ENCODE measurements around the gene UBA3. TPM values are rescaled to one million over a fixed set of nuclear protein-coding genes. Genes with fewer than 3 reads are reported as not detected.
A peak's percentile ranks its signal among the peaks of the same experiment; 100 is the strongest.

UBA3 gene
- total and polyA plus RNA-seq, 2 of the 13 experiments (the other 11 are each of a cell fraction or from before 2014, with no cell fraction given) = 40.7 to 49.0 TPM

DNA sequence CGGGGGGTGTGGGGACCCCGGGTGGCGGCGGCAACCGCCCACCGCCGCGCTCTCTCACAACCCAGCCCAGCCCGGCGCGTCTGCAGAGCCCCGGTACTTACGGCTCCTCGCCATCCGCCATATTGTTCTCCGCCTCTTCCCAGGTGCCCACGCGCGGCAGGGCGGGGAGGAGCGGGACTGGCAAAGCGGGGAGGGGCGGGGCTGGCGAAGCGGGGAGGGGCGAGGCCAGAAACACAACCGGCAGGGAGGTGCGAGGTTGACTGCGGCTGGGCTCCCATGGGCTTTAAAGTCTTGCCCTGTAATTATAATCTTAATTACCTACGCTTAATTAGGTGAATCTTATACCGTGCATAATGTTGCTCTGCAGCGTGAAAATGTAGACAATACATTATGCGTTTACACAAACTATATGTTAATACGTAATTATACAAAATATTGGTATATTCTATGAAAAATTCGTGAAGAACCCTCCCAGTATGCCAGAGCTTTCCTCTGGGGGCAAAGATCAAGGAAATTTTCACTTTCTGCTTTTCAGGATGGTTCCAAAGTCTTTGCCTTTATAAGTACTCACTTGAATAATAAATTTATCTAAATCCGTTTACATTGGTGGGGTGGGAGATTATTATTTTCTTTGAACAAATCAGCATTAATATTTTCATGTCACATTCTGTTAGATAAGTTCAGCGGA is at the start of gene UBA3 (continued):
- TF ChIP-seq CEBPB (IDR thresholded peaks at IDR 0.05; ENCODE audit: borderline replicate concordance, low read depth, low read length) = no peak
- TF ChIP-seq, protein P1, sequence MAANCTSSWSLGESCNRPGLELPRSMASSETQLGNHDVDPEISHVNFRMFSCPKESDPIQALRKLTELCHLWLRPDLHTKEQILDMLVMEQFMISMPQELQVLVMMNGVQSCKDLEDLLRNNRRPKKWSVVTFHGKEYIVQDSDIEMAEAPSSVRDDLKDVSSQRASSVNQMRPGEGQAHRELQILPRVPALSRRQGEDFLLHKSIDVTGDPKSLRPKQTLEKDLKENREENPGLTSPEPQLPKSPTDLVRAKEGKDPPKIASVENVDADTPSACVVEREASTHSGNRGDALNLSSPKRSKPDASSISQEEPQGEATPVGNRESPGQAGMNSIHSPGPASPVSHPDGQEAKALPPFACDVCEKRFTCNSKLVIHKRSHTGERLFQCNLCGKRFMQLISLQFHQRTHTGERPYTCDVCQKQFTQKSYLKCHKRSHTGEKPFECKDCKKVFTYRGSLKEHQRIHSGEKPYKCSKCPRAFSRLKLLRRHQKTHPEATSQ (CRISPR knock-in tag; IDR thresholded peaks at IDR 0.05; ENCODE audit: borderline replicate concordance) = no peak
- no peak for TF ChIP-seq ZNF432 (CRISPR knock-in tag; IDR thresholded peaks at IDR 0.05; ENCODE audit: borderline replicate concordance)
- peak; percentile 52 for TF ChIP-seq SALL1 (CRISPR knock-in tag; IDR thresholded peaks at IDR 0.05)
- peak; percentile 66; the same call in 1 of the 2 replicates for TF ChIP-seq HOXA3 (CRISPR knock-in tag; IDR thresholded peaks at IDR 0.05)
- TF ChIP-seq POLR2AphosphoS5 (IDR thresholded peaks at IDR 0.05; ENCODE audit: low read depth, low read length) = peak; percentile 69
- TF ChIP-seq DR1 (CRISPR knock-in tag; IDR thresholded peaks at IDR 0.05) = no peak; the same call in 1 of the 2 replicates
- TF ChIP-seq, protein P2, sequence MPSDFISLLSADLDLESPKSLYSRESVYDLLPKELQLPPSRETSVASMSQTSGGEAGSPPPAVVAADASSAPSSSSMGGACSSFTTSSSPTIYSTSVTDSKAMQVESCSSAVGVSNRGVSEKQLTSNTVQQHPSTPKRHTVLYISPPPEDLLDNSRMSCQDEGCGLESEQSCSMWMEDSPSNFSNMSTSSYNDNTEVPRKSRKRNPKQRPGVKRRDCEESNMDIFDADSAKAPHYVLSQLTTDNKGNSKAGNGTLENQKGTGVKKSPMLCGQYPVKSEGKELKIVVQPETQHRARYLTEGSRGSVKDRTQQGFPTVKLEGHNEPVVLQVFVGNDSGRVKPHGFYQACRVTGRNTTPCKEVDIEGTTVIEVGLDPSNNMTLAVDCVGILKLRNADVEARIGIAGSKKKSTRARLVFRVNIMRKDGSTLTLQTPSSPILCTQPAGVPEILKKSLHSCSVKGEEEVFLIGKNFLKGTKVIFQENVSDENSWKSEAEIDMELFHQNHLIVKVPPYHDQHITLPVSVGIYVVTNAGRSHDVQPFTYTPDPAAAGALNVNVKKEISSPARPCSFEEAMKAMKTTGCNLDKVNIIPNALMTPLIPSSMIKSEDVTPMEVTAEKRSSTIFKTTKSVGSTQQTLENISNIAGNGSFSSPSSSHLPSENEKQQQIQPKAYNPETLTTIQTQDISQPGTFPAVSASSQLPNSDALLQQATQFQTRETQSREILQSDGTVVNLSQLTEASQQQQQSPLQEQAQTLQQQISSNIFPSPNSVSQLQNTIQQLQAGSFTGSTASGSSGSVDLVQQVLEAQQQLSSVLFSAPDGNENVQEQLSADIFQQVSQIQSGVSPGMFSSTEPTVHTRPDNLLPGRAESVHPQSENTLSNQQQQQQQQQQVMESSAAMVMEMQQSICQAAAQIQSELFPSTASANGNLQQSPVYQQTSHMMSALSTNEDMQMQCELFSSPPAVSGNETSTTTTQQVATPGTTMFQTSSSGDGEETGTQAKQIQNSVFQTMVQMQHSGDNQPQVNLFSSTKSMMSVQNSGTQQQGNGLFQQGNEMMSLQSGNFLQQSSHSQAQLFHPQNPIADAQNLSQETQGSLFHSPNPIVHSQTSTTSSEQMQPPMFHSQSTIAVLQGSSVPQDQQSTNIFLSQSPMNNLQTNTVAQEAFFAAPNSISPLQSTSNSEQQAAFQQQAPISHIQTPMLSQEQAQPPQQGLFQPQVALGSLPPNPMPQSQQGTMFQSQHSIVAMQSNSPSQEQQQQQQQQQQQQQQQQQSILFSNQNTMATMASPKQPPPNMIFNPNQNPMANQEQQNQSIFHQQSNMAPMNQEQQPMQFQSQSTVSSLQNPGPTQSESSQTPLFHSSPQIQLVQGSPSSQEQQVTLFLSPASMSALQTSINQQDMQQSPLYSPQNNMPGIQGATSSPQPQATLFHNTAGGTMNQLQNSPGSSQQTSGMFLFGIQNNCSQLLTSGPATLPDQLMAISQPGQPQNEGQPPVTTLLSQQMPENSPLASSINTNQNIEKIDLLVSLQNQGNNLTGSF (CRISPR knock-in tag; IDR thresholded peaks at IDR 0.05) = no peak
- TF ChIP-seq, protein P3, sequence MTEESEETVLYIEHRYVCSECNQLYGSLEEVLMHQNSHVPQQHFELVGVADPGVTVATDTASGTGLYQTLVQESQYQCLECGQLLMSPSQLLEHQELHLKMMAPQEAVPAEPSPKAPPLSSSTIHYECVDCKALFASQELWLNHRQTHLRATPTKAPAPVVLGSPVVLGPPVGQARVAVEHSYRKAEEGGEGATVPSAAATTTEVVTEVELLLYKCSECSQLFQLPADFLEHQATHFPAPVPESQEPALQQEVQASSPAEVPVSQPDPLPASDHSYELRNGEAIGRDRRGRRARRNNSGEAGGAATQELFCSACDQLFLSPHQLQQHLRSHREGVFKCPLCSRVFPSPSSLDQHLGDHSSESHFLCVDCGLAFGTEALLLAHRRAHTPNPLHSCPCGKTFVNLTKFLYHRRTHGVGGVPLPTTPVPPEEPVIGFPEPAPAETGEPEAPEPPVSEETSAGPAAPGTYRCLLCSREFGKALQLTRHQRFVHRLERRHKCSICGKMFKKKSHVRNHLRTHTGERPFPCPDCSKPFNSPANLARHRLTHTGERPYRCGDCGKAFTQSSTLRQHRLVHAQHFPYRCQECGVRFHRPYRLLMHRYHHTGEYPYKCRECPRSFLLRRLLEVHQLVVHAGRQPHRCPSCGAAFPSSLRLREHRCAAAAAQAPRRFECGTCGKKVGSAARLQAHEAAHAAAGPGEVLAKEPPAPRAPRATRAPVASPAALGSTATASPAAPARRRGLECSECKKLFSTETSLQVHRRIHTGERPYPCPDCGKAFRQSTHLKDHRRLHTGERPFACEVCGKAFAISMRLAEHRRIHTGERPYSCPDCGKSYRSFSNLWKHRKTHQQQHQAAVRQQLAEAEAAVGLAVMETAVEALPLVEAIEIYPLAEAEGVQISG (CRISPR knock-in tag; IDR thresholded peaks at IDR 0.05) = 0 out of 2 replicates have a peak, but pooled peaks have one; percentile 27
- TF ChIP-seq TRIM24 (CRISPR knock-in tag; IDR thresholded peaks at IDR 0.05) = no peak
- TF ChIP-seq, protein P4, sequence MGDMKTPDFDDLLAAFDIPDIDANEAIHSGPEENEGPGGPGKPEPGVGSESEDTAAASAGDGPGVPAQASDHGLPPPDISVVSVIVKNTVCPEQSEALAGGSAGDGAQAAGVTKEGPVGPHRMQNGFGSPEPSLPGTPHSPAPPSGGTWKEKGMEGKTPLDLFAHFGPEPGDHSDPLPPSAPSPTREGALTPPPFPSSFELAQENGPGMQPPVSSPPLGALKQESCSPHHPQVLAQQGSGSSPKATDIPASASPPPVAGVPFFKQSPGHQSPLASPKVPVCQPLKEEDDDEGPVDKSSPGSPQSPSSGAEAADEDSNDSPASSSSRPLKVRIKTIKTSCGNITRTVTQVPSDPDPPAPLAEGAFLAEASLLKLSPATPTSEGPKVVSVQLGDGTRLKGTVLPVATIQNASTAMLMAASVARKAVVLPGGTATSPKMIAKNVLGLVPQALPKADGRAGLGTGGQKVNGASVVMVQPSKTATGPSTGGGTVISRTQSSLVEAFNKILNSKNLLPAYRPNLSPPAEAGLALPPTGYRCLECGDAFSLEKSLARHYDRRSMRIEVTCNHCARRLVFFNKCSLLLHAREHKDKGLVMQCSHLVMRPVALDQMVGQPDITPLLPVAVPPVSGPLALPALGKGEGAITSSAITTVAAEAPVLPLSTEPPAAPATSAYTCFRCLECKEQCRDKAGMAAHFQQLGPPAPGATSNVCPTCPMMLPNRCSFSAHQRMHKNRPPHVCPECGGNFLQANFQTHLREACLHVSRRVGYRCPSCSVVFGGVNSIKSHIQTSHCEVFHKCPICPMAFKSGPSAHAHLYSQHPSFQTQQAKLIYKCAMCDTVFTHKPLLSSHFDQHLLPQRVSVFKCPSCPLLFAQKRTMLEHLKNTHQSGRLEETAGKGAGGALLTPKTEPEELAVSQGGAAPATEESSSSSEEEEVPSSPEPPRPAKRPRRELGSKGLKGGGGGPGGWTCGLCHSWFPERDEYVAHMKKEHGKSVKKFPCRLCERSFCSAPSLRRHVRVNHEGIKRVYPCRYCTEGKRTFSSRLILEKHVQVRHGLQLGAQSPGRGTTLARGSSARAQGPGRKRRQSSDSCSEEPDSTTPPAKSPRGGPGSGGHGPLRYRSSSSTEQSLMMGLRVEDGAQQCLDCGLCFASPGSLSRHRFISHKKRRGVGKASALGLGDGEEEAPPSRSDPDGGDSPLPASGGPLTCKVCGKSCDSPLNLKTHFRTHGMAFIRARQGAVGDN (CRISPR knock-in tag; IDR thresholded peaks at IDR 0.05) = peak; percentile 56
- TF ChIP-seq ZFY (CRISPR knock-in tag; IDR thresholded peaks at IDR 0.05) = peak; percentile 37; the same call in 1 of the 2 replicates
- TF ChIP-seq KAT8 (CRISPR knock-in tag; IDR thresholded peaks at IDR 0.05) = peak; percentile 36; the same call in 1 of the 2 replicates
- TF ChIP-seq ZNF207 (IDR thresholded peaks at IDR 0.05; ENCODE audit: borderline replicate concordance) = no peak
- no peak for TF ChIP-seq SYNCRIP (IDR thresholded peaks at IDR 0.05; ENCODE audit: insufficient read depth, low read depth, low read length)
- no peak for TF ChIP-seq NKX3-1 (CRISPR knock-in tag; IDR thresholded peaks at IDR 0.05)
